C4-2B (cell line): ENCODE measurements around the gene TNC.

Source experiments
- CTCF ChIP-seq: fragments of 450-650 bp; conservative IDR thresholded peaks from 2 replicates; pipeline ENCODE4 v1.5.1; 2017; ENCODE audit warnings: mild to moderate bottlenecking
- ZFX ChIP-seq: fragments of 450-650 bp; IDR thresholded peaks from 2 replicates; pipeline ENCODE4 v1.6.1; 2017

- no peak for TF ChIP-seq CTCF
- TF ChIP-seq ZFX = no peak
These were observed 144.7 kb downstream of the TNC start for GRCh38 chr9:114973216-114973615.
